ENCODE measurements around the gene KIAA0513.

Gene KIAA0513

GRCh38 chr16:85107083-85107482, 79.5 kb downstream of the KIAA0513 start:
- no peak overlapping the region for H3K27ac ChIP-seq
- H3K9me3 ChIP-seq, result no peaks in the 10 kb centered on the region
- no peak for TF ChIP-seq CTCF (IDR thresholded peaks at IDR 0.05)
- no peaks in the 10 kb centered on the region for H3K36me3 ChIP-seq
- H3K4me3 ChIP-seq (ENCODE audit: low read depth in 1 of 2, low read length in 1 of 2), result no peak overlapping the region
- H3K4me1 ChIP-seq (ENCODE audit: control insufficient read depth in 1 of 2, insufficient read depth in 1 of 2, low read depth in 1 of 2, low read length in 1 of 2), result peaks cover 0 to 5% of the 10 kb centered on the region in 2 experiments
- peaks cover 32% of the 10 kb centered on the region for H3K27me3 ChIP-seq

GRCh38 chr16:85107532-85107931, 79.9 kb downstream of the KIAA0513 start:
- Histone ChIP-seq H3K27me3 (peaks cover 28% of the 10 kb centered on the region), H3K27ac (no peak overlapping the region), H3K4me3 (ENCODE audit: low read depth in 1 of 2, low read length in 1 of 2) (no peak overlapping the region), H3K36me3 (no peaks in the 10 kb centered on the region), H3K9me3 (no peaks in the 10 kb centered on the region), H3K4me1 (ENCODE audit: control insufficient read depth in 1 of 2, insufficient read depth in 1 of 2, low read depth in 1 of 2, low read length in 1 of 2) (peaks cover 0 to 5% of the 10 kb centered on the region in 2 experiments)
- TF ChIP-seq CTCF (IDR thresholded peaks at IDR 0.05), result no peak

GRCh38 chr16:85110105-85110504, 82.5 kb downstream of the KIAA0513 start:
- Histone ChIP-seq H3K36me3 (no peaks in the 10 kb centered on the region), H3K4me3 (ENCODE audit: low read depth in 1 of 2, low read length in 1 of 2) (no peak overlapping the region), H3K4me1 (ENCODE audit: control insufficient read depth in 1 of 2, insufficient read depth in 1 of 2, low read depth in 1 of 2, low read length in 1 of 2) (peaks cover 2 to 5% of the 10 kb centered on the region in 2 experiments), H3K27me3 (peaks cover 13% of the 10 kb centered on the region), H3K27ac (no peak overlapping the region), H3K9me3 (no peaks in the 10 kb centered on the region)
- TF ChIP-seq CTCF (IDR thresholded peaks at IDR 0.05), result no peak

DNA sequence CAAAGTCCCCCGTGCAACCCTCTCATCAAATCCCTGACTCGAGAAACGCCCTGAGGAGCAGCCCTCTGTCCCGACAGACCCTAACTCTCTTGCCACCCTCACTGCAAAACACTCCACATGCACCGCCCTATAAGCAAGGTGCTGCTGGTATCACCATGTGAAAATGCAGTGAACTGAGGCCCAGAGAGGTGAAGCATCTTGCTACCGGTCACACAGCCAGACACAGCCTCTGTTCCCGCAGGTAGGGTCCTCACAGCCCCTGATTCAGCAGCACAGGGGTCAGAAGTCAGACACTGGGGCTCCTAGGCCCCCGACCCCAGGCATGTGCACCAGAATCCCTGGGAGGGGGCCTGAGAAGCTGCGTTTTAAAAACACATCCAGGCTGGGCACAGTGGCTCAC, 83.6 kb downstream of the KIAA0513 start:
- TF ChIP-seq CTCF (IDR thresholded peaks at IDR 0.05), result no peak
- no peaks in the 10 kb centered on the region for H3K36me3 ChIP-seq
- no peaks in the 10 kb centered on the region for H3K9me3 ChIP-seq
- H3K4me3 ChIP-seq (ENCODE audit: low read depth in 1 of 2, low read length in 1 of 2), result no peak overlapping the region
- peaks cover 4 to 10% of the 10 kb centered on the region in 2 experiments for H3K4me1 ChIP-seq (ENCODE audit: control insufficient read depth in 1 of 2, insufficient read depth in 1 of 2, low read depth in 1 of 2, low read length in 1 of 2)
- peaks cover 2% of the 10 kb centered on the region for H3K27me3 ChIP-seq
- no peak overlapping the region for H3K27ac ChIP-seq

- H3K4me3 ChIP-seq (ENCODE audit: low read depth in 1 of 2, low read length in 1 of 2), result no peak within 1 kb of the TSS
- H3K9me3 ChIP-seq, result no peaks in the 10 kb centered on the region
- TF ChIP-seq CTCF (IDR thresholded peaks at IDR 0.05), result no peak
- no peak within 1 kb of the TSS for H3K27ac ChIP-seq
- H3K36me3 ChIP-seq, result no peaks in the 10 kb centered on the region
- H3K27me3 ChIP-seq, result no peaks in the 10 kb centered on the region
- H3K4me1 ChIP-seq (ENCODE audit: control insufficient read depth in 1 of 2, insufficient read depth in 1 of 2, low read depth in 1 of 2, low read length in 1 of 2), result peaks cover 4 to 10% of the 10 kb centered on the region in 2 experiments
Observed at GRCh38 chr16:85112364-85112763, 84.8 kb downstream of the KIAA0513 start, which contains the start of gene CIBAR2. Gene CIBAR2, minus strand, starts transcription at chr16:85112472. Its CDS starts 120 bp downstream, at chr16:85112352.
